Measurements from ENCODE around the gene RGS3.
A peak's percentile ranks its signal among the peaks of the same experiment; 100 is the strongest.

The RGS3 gene

GRCh38 chr9:113580954-113581311, 117.4 kb downstream of the RGS3 start:
- DNase-seq (ENCODE audit: low read depth in 1 of 2, low spot score in 1 of 2) = no peak
- 0 out of 2 replicates have a peak overlapping the region, but pooled peaks have one; percentile 10 for H3K4me3 ChIP-seq (replicated peaks; ENCODE audit: insufficient read depth, low read length)
- TF ChIP-seq CTCF (IDR thresholded peaks at IDR 0.05; ENCODE audit: insufficient read depth, low read length) (no peak), POLR2AphosphoS5 (IDR thresholded peaks at IDR 0.05; ENCODE audit: low read depth) (no peak), REST (IDR thresholded peaks at IDR 0.05; ENCODE audit: insufficient replicate concordance, low read depth) (no peak), GABPA (IDR thresholded peaks at IDR 0.05; ENCODE audit: low read depth) (no peak), SPI1 (IDR thresholded peaks at IDR 0.05; ENCODE audit: borderline replicate concordance, low read depth) (no peak)
- no peaks in the 10 kb centered on the region for H3K27me3 ChIP-seq (ENCODE audit: insufficient read depth, poor library complexity, severe bottlenecking)
- H3K27ac ChIP-seq (replicated peaks) = peak overlapping the region; percentile 51

- TF ChIP-seq CTCF (IDR thresholded peaks at IDR 0.05; ENCODE audit: insufficient read depth, low read length) = no peak
- peak; percentile 29; the same call in 1 of the 2 replicates for TF ChIP-seq POLR2AphosphoS5 (IDR thresholded peaks at IDR 0.05; ENCODE audit: low read depth)
- Histone ChIP-seq H3K27ac (replicated peaks) (no peak overlapping the region), H3K4me3 (replicated peaks; ENCODE audit: insufficient read depth, low read length) (no peak overlapping the region), H3K27me3 (ENCODE audit: insufficient read depth, poor library complexity, severe bottlenecking) (no peaks in the 10 kb centered on the region)
- peak; percentile 36 to 72 for DNase-seq (ENCODE audit: low read depth in 1 of 2, low spot score in 1 of 2)
Observed at GRCh38 chr9:113581865-113582697, 118.6 kb downstream of the RGS3 start.

GRCh38 chr9:113582698-113583200, 119.2 kb downstream of the RGS3 start:
- no peak for TF ChIP-seq CTCF (IDR thresholded peaks at IDR 0.05; ENCODE audit: insufficient read depth, low read length)
- TF ChIP-seq REST (IDR thresholded peaks at IDR 0.05; ENCODE audit: insufficient replicate concordance, low read depth) = no peak
- no peak for TF ChIP-seq POLR2AphosphoS5 (IDR thresholded peaks at IDR 0.05; ENCODE audit: low read depth)
- TF ChIP-seq GABPA (IDR thresholded peaks at IDR 0.05; ENCODE audit: low read depth) = no peak
- no peak for TF ChIP-seq SPI1 (IDR thresholded peaks at IDR 0.05; ENCODE audit: borderline replicate concordance, low read depth)
- Histone ChIP-seq H3K4me3 (replicated peaks; ENCODE audit: insufficient read depth, low read length) (no peak overlapping the region), H3K27ac (replicated peaks) (no peak overlapping the region)

More at GRCh38 chr9:113582698-113583200, 119.2 kb downstream of the RGS3 start:
- H3K27me3 ChIP-seq (ENCODE audit: insufficient read depth, poor library complexity, severe bottlenecking) = no peaks in the 10 kb centered on the region
- DNase-seq (ENCODE audit: low read depth in 1 of 2, low spot score in 1 of 2) = no peak
